GM12878 (cell line): ENCODE measurements around the gene FANCG. TPM values are rescaled to one million over a fixed set of nuclear protein-coding genes. Genes with fewer than 3 reads are reported as not detected.

ENCODE experiments used
- CREM ChIP-seq: IDR thresholded peaks from 2 replicates; pipeline ENCODE4 v1.6.1; 2014; ENCODE audit warnings: antibody characterized with exemption, low read depth
- IKZF2 ChIP-seq, 2 experiments: fragments of 450-650 bp; IDR thresholded peaks; 2 replicates each; pipeline ENCODE4 v1.6.1; 2017; ENCODE audit warnings: mild to moderate bottlenecking in 2 of 2, moderate library complexity in 2 of 2
- IRF5 ChIP-seq: fragments of 450-650 bp; IDR thresholded peaks from 2 replicates; pipeline ENCODE4 v1.6.1; 2017; ENCODE audit warnings: borderline replicate concordance
- MLLT1 ChIP-seq: fragments of 450-650 bp; IDR thresholded peaks from 2 replicates; pipeline ENCODE4 v1.6.1; 2016; ENCODE audit warnings: mild to moderate bottlenecking
- MTA2 ChIP-seq: fragments of 450-650 bp; IDR thresholded peaks from 2 replicates; pipeline ENCODE4 v1.6.1; 2016; ENCODE audit warnings: low read depth, mild to moderate bottlenecking, moderate library complexity
- MTA3 ChIP-seq: IDR thresholded peaks from 2 replicates; pipeline ENCODE4 v1.6.1; 2012; ENCODE audit warnings: low read length, inconsistent platforms, borderline replicate concordance
- NFYB ChIP-seq: IDR thresholded peaks from 2 replicates; pipeline ENCODE4 v1.6.1; 2011; ENCODE audit warnings: low read depth, mild to moderate bottlenecking, low read length, improper control_type of control experiment, moderate library complexity; ENCODE audit not compliant: insufficient read depth
- WRNIP1 ChIP-seq: IDR thresholded peaks from 2 replicates; pipeline ENCODE4 v1.6.1; 2011; ENCODE audit warnings: low read depth, low read length, improper control_type of control experiment, borderline replicate concordance
- YY1 ChIP-seq: IDR thresholded peaks from 2 replicates; pipeline ENCODE4 v1.6.1; 2011; ENCODE audit warnings: low read depth, mild to moderate bottlenecking, low read length
- polyA plus RNA-seq, 11 experiments: library from polyadenylated mRNA; depleted of rRNA in 4 of 11; unstranded in 6 of 11; stranded (reverse) in 5 of 11; fragments of >200 nt; fragmentation: Nextera tagmentation in 4 of 11; fragmentation: Illumina TruSeq in 1 of 11; extraction: Ambion mirVana in 4 of 11; extraction: Trizol in 1 of 11; gene quantifications; 1 replicate in 1 of 11; 2 replicates in 10 of 11; pipeline versions ENCODE4 v1.2.1 to v1.2.3, GENCODE V29; 2011 to 2016; ENCODE audit warnings: inconsistent platforms in 2 of 11, missing spikeins in 2 of 11, low read depth in 1 of 11
- total RNA-seq, 4 experiments: library from RNA; depleted of rRNA in 3 of 4; stranded (reverse); fragments of >200 nt in 3 of 4; fragmentation: Illumina TruSeq in 1 of 4; extraction: Trizol in 1 of 4; gene quantifications; 2 replicates each; pipeline versions ENCODE4 v1.2.1 to v1.2.3, GENCODE V29; 2013 to 2021
- TF ChIP-seq, protein P1 (sequence below): fragments of 450-650 bp; IDR thresholded peaks from 2 replicates; pipeline ENCODE4 v1.6.1; 2017; ENCODE audit warnings: antibody characterized with exemption, mild to moderate bottlenecking, moderate library complexity
- TF ChIP-seq, protein P2 (sequence below): fragments of 450-650 bp; IDR thresholded peaks from 2 replicates; pipeline ENCODE4 v1.6.1; 2018; ENCODE audit warnings: borderline replicate concordance, mild to moderate bottlenecking; ENCODE audit not compliant: partially characterized antibody

Gene FANCG
- total and polyA plus RNA-seq, 10 of the 15 experiments (the other 5 are each of a cell fraction or from before 2014, with no cell fraction given): 16.4 to 78.7 (median 45.4) TPM

DNA sequence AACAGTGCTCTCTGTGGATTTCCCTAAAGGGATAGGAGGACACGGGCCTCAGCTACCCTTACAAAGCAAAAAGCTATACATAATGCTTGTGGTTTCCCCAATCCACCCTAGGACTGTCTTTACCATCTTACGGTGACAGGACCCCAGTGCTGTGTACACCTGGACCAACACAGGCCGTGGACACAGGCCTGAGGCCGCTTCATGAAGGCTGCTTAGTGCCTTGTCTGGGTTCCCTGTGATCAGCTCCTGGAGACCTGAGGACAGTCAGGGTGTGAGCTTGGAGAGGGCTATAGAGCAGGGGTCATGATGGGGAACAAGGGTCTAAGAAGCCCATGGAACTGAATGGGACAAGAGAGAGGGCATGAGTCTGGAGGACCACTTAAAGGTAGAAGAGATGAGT, 2.9 kb downstream of the FANCG start (continued):
- TF ChIP-seq, protein P1, sequence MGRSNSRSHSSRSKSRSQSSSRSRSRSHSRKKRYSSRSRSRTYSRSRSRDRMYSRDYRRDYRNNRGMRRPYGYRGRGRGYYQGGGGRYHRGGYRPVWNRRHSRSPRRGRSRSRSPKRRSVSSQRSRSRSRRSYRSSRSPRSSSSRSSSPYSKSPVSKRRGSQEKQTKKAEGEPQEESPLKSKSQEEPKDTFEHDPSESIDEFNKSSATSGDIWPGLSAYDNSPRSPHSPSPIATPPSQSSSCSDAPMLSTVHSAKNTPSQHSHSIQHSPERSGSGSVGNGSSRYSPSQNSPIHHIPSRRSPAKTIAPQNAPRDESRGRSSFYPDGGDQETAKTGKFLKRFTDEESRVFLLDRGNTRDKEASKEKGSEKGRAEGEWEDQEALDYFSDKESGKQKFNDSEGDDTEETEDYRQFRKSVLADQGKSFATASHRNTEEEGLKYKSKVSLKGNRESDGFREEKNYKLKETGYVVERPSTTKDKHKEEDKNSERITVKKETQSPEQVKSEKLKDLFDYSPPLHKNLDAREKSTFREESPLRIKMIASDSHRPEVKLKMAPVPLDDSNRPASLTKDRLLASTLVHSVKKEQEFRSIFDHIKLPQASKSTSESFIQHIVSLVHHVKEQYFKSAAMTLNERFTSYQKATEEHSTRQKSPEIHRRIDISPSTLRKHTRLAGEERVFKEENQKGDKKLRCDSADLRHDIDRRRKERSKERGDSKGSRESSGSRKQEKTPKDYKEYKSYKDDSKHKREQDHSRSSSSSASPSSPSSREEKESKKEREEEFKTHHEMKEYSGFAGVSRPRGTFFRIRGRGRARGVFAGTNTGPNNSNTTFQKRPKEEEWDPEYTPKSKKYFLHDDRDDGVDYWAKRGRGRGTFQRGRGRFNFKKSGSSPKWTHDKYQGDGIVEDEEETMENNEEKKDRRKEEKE: no peak
- TF ChIP-seq WRNIP1 (no peak), IRF5 (no peak), IKZF2 (IDR thresholded peaks at IDR 0.05) (no peak), MTA3 (no peak), MLLT1 (no peak), CREM (no peak), YY1 (no peak), MTA2 (no peak), NFYB (no peak)
- TF ChIP-seq, protein P2, sequence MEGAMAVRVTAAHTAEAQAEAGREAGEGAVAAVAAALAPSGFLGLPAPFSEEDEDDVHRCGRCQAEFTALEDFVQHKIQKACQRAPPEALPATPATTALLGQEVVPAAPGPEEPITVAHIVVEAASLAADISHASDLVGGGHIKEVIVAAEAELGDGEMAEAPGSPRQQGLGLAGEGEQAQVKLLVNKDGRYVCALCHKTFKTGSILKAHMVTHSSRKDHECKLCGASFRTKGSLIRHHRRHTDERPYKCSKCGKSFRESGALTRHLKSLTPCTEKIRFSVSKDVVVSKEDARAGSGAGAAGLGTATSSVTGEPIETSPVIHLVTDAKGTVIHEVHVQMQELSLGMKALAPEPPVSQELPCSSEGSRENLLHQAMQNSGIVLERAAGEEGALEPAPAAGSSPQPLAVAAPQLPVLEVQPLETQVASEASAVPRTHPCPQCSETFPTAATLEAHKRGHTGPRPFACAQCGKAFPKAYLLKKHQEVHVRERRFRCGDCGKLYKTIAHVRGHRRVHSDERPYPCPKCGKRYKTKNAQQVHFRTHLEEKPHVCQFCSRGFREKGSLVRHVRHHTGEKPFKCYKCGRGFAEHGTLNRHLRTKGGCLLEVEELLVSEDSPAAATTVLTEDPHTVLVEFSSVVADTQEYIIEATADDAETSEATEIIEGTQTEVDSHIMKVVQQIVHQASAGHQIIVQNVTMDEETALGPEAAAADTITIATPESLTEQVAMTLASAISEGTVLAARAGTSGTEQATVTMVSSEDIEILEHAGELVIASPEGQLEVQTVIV: no peak
